Vein endothelial cell (primary cell): Measurements from ENCODE around the gene ZNF124. TPM values are rescaled to one million over a fixed set of nuclear protein-coding genes. Genes with fewer than 3 reads are reported as not detected.

Experiments used
- small RNA-seq: library from RNA; depleted of rRNA; stranded (forward); fragments of <200 nt; gene quantifications from one replicate; pipeline ENCODE3, GENCODE V24; 2012
- total RNA-seq: library from RNA; depleted of rRNA; stranded (reverse); fragments of >200 nt; gene quantifications from 2 replicates; pipeline ENCODE4 v1.2.3, GENCODE V29; 2012

The ZNF124 gene
- total RNA-seq, result 73.5 and 79.6 TPM in 2 replicates

GRCh38 chr1:247171875-247172563 is at the start of gene ZNF124:
Gene ZNF124 (minus strand): TSS chr1:247172020. CDS start chr1:247171877, 143 bp downstream.

Small RNA genes within 50 kb of the gene (small RNA-seq; reads per million reads assigned to genes)
- gene AL390728.3 (not detected), gene RNA5SP82 (not detected)

Other genes with a start within 250 kb of the ZNF124 start
- gene AHCTF1, start 240.1 kb downstream of the ZNF124 start, total RNA-seq, result 35.6 and 46.3 TPM in 2 replicates
- 0.98 and 3.0 TPM in 2 replicates for gene ZNF695, start 164.0 kb downstream of the ZNF124 start, total RNA-seq
- gene ZNF670, start 93.2 kb downstream of the ZNF124 start, total RNA-seq, result 4.6 and 5.8 TPM in 2 replicates
- 11.4 and 14.2 TPM in 2 replicates for gene ZNF669, start 67.7 kb downstream of the ZNF124 start, total RNA-seq
- gene VN1R5, start 84.1 kb upstream of the ZNF124 start, total RNA-seq, result not detected in 2 replicates
- 43.8 and 56.8 TPM in 2 replicates for gene ZNF496, start 159.8 kb upstream of the ZNF124 start, total RNA-seq
- 0.10 and 0.98 TPM in 2 replicates for gene NLRP3, start 244.2 kb upstream of the ZNF124 start, total RNA-seq